Measurements from ENCODE around the gene TTC21A. TPM values are rescaled to one million over a fixed set of nuclear protein-coding genes. Genes with fewer than 3 reads are reported as not detected.

TTC21A gene
- total RNA-seq, 1 experiment from 2014 or later = 0.40 TPM

DNA sequence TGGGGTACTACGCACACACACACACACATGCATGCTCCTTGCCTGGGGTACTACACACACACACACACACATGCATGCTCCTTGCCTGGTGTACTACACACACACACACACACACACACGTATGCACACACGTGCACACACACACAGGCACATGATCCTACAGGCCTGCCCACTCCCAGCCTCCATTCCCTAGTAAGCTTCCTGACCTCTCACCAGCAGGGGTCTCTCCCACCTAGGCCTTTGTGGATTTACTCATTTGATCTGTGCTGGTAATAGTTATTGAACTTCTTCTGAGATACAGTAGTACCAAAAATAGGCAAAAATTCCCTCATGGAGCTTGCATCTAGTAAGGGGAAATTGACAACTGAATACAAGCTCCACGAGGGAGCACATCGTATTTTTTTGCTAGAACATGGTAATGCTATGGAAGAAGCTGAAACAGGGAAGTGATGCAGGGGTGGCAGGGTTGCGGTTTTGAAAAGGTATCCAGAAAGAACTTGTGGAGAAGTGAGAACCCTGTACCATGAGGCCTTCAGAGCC lies 19.1 kb downstream of the TTC21A start:
- H3K4me3 ChIP-seq = no peak overlapping the region
- H3K36me3 ChIP-seq = no peaks in the 10 kb centered on the region
- H3K27me3 ChIP-seq = no peaks in the 10 kb centered on the region
- peak; percentile 32 for DNase-seq
- no peaks in the 10 kb centered on the region for H3K9me3 ChIP-seq

DNA sequence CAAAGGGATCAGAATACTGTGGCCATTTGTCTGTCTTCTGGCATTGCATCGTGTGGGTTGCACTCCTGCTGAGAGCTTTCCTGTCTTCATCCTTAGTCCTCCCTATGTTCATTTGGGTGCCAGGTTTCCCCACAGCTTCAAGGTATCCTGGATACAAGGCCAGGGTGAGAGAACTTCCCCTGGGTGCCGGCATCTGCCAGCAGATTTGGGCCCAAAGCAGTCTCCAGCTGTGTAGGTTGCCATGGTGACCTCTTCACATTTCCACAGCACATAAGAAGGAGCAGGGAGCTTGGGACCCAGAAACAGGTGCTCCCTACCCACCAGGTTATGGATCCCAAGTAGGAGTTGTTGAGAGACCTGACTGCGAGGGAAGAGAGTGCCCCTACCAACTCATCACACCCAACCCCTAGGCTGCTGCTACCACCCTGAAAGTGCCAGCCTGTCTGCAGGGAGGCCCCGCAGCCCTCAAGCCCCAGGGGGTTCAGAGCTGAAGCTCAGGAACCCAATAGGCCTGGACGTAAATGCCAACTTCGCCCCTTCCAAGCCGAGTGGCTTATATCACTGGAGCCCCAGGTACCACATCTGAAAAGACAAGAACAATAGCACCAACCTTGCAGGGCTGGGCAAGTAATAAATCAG lies 19.9 kb downstream of the TTC21A start:
- no peak for DNase-seq
- H3K9me3 ChIP-seq = no peaks in the 10 kb centered on the region
- H3K4me3 ChIP-seq = no peak overlapping the region

DNA sequence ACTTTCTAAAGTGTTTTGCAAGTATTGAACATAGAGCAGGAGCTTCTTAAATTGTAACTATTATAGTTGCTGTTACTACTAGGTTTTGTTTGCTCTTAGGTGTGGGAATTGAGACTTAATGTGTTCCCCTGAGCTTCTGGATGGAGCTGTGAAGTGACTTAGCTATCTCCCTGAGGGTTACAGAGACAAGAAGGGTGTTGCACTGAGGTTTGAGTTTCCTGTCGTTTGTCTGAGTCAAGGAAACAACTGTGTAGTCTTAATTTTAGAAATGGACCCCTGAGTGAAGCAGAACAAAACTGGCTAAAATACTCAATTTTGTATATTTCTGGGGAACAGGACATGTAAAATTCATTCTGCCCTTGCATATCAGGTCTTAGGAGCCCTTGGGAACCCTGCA lies 20.4 kb downstream of the TTC21A start:
- H3K9me3 ChIP-seq = no peaks in the 10 kb centered on the region
- no peak for DNase-seq

More for the DNA sequence above, 19.9 kb downstream of the TTC21A start:
- no peaks in the 10 kb centered on the region for H3K27me3 ChIP-seq
- H3K36me3 ChIP-seq = no peaks in the 10 kb centered on the region

DNA sequence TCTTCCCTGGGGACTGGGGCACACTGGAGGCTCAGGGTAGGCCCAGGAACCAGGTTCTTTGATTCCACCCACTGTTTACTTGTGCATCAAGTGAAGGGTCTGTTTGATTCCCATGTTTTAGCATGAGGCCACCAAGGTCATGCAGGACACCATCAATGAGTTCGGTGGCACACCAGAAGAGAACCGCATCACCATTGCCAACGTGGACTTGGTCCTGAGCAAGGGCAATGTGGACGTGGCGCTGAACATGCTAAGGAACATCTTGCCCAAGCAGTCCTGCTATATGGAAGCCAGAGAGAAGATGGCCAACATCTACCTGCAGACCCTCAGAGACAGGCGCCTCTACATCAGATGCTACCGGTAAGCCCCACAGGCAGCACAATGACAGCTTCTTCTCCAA lies 21.5 kb downstream of the TTC21A start:
- Histone ChIP-seq H3K9me3 (no peaks in the 10 kb centered on the region), H3K36me3 (no peaks in the 10 kb centered on the region), H3K27me3 (no peaks in the 10 kb centered on the region), H3K4me3 (no peak overlapping the region)
- DNase-seq = no peak

More for the DNA sequence above, 20.4 kb downstream of the TTC21A start:
- Histone ChIP-seq H3K36me3 (no peaks in the 10 kb centered on the region), H3K27me3 (no peaks in the 10 kb centered on the region), H3K4me3 (no peak overlapping the region)

DNA sequence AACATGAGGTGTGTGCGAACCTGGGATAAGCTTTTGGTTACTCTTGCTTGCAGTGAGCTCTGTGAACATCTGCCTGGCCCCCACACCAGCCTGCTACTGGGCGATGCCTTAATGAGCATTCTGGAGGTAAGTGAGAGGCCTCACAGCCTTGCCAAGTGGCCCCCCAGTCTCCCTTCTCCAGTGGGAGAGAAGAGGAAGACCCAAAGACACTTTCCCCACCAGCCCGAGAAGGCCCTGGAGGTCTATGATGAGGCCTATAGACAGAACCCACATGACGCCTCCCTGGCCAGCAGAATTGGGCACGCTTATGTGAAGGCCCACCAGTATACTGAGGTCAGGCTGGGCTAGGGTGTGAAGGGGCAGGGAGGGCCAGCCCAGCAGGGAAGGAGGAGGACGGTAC lies 22.5 kb downstream of the TTC21A start:
- no peaks in the 10 kb centered on the region for H3K36me3 ChIP-seq

DNA sequence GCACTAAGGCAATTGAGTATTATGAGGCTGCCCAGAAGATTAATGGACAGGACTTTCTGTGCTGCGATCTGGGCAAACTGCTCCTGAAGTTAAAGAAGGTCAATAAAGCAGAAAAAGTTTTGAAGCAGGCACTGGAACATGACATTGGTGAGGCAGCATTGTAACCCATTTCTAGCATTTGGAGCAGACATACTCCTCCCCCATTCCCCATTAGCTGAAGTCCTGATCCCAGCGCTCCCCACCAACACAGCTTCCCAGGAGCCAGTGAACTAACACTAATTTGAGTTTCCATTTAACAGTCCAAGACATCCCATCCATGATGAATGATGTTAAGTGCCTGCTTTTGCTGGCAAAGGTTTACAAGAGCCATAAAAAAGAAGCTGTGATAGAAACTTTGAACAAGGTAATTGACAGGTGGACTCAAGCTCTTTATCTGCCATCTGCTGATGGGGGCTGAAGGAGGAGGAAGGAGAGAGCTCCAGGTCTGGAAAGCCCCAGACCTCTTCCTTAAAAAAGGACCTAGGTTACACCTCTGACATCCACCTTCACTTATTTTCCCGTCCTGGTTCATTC lies 23.3 kb downstream of the TTC21A start:
- no peak overlapping the region for H3K4me3 ChIP-seq
- H3K9me3 ChIP-seq = no peaks in the 10 kb centered on the region
- H3K36me3 ChIP-seq = no peaks in the 10 kb centered on the region
- H3K27me3 ChIP-seq = no peaks in the 10 kb centered on the region
- no peak for DNase-seq

More for the DNA sequence above, 22.5 kb downstream of the TTC21A start:
- no peak overlapping the region for H3K4me3 ChIP-seq
- DNase-seq = no peak
- H3K9me3 ChIP-seq = no peaks in the 10 kb centered on the region
- H3K27me3 ChIP-seq = no peaks in the 10 kb centered on the region

DNA sequence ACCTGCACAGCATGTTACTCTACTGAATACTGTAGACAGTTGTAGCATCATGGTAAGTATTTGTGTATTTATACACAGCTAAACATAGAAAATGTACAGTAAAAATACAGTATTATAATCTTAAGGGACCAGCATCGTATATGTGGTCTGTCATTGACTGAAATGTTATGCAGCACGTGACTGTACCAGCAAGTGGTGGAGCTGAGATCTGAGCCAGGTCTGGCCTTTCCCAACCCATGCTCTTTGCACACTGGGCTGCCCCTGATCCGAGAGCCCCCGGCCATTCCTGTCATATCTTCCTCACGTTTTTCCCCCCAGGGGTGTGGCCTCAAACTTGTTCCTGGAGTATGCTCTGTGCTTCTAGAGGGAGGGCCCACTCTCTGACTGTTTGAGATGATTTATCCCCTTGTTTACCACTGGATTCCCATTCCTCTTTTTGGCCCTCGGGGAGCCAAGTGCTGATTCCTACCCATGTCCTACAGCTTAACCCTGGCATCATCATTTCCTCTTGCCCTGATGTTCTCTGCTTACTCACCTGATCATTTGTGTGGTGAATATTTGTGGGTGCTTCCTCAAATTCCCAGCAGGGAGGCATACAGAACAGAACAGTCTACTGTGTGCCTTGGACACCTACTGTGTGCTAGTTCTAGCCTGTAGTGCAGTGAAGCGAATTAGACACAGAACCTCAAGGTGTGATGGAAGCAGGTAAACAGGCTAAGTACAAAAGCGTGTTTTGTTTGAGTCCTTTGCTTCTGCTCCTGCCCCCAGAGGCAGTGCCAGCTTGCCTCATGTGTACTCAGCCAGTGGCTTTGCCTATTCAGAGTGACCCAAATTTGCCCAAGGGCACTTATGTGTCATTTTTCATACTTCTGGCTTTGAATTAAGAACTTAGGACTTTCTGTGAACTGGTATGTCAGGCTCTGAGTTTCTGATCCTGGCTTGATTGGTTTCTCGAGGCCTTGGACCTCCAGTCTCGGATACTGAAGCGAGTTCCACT lies 24.9 kb downstream of the TTC21A start:
- Histone ChIP-seq H3K36me3 (no peaks in the 10 kb centered on the region), H3K4me3 (no peak overlapping the region), H3K9me3 (no peaks in the 10 kb centered on the region), H3K27me3 (no peaks in the 10 kb centered on the region)
- no peak for DNase-seq

DNA sequence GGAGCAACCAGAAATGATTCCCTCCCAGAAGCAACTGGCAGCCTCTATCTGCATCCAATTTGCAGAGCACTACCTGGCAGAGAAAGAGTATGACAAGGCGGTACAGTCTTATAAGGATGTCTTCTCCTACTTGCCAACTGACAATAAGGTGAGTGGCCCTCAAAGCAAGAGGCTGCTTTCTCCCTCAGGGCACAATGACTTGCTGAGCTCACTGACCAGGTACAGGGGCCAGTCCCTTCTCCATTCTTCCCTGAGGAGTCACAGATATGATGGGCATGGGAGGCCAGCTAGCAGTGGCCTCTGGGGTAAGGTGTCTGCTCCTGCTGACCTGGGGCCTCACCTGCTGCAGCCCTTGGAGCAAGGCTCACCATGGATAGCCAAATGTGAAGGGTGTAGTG lies 25.6 kb downstream of the TTC21A start:
- no peaks in the 10 kb centered on the region for H3K27me3 ChIP-seq
- H3K9me3 ChIP-seq = no peaks in the 10 kb centered on the region
- no peak for DNase-seq
- H3K4me3 ChIP-seq = no peak overlapping the region
- no peaks in the 10 kb centered on the region for H3K36me3 ChIP-seq

DNA sequence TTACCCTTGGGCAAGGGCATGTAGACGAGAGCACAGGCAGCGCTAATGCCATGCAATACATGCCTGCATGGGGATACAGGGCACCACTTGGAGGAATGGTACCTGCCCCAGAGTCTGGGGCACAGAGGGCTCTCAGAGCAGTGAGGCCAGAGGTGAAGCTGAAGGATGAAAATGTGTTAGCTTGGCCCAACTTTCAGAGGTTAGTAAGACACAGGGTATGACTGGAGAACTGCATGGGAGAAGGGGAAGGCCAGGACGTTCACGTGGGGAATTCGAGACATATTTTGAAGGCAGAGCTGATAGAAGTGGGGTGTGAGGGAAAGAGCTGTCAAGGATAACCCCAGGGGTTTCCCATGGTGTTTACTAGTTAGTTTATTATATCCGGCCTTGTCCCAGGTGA lies 26.3 kb downstream of the TTC21A start:
- no peak overlapping the region for H3K4me3 ChIP-seq
- H3K9me3 ChIP-seq = no peaks in the 10 kb centered on the region
- no peak for DNase-seq
- H3K36me3 ChIP-seq = no peaks in the 10 kb centered on the region
- no peaks in the 10 kb centered on the region for H3K27me3 ChIP-seq

DNA sequence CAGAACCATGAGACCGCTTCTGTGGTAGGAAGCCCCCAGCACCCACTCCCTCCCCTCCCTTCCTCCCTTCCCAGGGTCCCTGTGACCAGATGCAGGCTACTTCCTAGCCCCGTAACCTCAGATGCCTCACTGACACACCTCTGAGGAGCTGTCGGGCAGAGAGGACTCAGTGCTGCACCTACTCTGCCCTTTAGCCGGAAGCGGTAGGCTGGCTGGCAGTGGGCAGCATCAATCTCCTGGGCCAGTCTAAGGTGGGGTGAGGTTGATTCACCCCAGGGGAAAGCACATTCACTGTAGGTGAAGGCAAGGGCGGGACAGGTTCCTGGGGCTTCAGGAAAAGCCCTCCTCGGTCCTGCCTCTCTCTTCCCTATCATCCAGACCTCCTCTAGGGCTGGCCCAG lies 26.8 kb downstream of the TTC21A start:
- Histone ChIP-seq H3K9me3 (no peaks in the 10 kb centered on the region), H3K36me3 (no peaks in the 10 kb centered on the region), H3K27me3 (no peaks in the 10 kb centered on the region), H3K4me3 (no peak overlapping the region)
- DNase-seq = no peak

DNA sequence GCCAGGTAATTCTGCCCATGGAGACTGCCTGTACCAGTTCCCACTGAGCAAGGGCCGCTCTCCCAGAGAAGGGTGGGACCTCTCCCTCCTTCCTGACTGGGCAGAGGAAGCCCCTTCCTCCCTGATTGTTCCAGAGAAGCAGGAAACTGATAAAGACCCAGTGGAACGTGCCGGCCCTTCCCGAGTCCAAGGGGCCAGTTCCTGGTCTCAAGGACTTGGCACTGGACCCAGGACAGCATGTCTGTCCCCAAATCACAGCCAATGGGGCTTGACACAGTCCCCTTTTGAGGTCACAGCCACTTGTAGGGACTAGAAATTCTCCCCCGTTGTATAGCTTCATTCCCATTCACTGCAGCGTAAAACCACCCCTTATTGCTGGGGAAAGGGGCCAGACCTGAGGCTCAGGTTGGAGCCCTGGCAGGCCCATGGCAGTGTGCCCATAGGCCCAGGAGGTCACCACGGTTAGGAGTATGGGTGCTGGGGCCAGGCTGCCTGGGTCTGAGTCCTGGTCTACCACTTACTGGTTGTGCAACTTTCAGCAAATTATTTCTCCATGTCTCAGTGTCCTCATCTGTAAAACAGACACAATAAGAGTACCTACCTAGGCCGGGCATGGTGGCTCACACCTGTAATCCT lies 27.8 kb downstream of the TTC21A start:
- DNase-seq = no peak
- Histone ChIP-seq H3K36me3 (no peaks in the 10 kb centered on the region), H3K27me3 (no peaks in the 10 kb centered on the region), H3K9me3 (no peaks in the 10 kb centered on the region), H3K4me3 (no peak overlapping the region)

DNA sequence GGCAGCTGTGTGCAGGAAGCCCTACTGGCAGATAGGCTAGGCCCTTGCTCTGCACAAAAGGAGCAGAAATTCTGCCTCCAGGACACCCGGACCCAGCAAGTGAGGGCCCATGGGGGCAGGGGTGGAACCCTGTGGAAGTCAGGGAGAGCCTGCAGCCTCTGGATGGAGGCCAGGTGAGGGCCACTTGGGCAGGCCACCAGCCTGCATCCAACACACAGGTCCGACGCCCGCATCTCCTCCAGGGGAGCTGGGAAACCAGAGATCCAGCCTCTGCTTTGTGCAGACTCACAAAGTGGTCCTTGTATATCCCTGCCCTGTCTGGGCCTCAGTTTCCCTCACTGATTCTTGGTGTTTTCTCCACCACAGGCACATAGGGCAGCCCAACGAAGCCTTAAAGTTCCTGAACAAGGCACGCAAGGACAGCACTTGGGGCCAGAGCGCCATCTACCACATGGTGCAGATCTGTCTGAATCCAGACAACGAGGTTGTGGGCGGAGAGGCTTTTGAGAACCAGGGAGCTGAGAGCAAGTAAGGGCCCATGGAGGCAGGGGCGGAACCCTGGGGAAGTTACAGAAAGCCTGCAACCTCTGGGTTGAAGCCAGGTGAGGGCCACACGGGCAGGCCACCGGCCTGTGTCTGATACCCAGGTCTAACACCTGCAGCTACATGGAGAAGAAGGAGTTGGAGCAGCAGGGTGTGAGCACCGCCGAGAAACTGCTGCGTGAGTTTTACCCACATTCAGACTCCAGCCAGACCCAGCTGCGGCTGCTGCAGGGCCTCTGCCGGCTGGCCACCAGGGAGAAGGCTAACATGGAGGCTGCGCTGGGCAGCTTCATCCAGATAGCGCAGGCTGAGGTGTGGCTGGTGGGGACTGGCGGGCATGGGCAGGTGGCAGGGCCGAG lies 29.3 kb downstream of the TTC21A start:
- H3K9me3 ChIP-seq = no peaks in the 10 kb centered on the region
- no peak for DNase-seq

DNA sequence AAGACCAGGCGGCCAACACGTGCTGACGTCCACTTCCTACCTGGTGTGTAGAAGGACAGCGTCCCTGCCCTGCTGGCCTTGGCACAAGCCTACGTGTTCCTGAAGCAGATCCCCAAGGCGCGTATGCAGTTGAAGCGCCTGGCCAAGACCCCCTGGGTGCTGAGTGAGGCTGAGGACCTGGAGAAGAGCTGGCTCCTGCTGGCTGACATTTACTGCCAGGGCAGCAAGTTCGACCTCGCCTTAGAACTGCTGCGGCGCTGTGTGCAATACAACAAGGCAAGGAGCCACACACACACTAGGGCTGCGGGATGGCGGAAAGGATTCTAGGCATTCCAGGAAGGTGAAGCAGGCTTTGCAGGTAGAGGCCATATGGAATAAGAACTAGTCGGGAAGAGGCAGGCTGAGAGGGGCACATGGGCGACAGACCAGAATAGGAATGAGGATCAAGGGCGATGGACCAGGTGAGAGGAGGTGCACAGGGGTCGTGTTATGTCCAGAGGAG lies 30.0 kb downstream of the TTC21A start:
- Histone ChIP-seq H3K36me3 (peaks cover 2% of the 10 kb centered on the region; the same call in 1 of the 2 replicates), H3K9me3 (no peaks in the 10 kb centered on the region), H3K4me3 (no peak overlapping the region), H3K27me3 (no peaks in the 10 kb centered on the region)
- no peak for DNase-seq

More for the DNA sequence above, 29.3 kb downstream of the TTC21A start:
- H3K36me3 ChIP-seq = peaks cover 2% of the 10 kb centered on the region; the same call in 1 of the 2 replicates
- no peaks in the 10 kb centered on the region for H3K27me3 ChIP-seq
- no peak overlapping the region for H3K4me3 ChIP-seq

DNA sequence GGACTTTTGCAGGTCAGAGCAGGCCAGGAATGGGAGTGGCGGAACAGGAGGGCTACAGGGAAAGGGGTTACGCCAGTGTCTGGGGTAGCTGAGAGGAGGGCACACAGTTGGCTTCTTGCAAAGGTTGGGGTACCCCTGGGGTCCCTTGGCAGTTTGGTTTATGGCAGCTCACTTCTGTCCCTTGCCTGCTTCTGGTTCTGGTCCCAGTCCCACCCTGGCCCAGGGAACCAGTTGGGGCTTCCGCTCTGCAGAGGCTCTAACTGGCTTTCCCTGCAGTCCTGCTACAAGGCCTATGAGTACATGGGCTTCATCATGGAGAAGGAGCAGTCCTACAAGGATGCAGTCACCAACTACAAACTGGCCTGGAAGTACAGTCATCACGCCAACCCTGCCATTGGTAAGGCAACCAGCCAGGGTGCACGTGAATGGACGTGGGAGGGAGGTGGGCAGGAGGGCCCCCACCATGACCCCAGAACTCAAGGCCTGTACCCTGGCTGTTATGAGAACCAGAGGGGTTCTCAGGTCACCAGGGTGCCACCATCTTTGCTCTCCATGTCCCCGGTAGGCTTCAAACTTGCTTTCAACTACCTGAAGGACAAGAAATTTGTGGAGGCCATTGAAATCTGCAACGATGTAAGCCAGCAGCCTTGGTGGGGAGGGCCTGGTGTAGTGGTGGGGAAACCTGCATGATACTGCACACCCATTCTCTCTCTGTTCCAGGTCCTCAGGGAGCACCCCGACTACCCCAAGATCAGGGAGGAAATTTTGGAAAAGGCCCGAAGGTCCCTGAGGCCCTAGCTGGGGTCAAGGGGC lies 30.7 kb downstream of the TTC21A start:
- H3K27me3 ChIP-seq = no peaks in the 10 kb centered on the region
- no peak overlapping the region for H3K4me3 ChIP-seq
- H3K36me3 ChIP-seq = peaks cover 5% of the 10 kb centered on the region; the same call in 1 of the 2 replicates
- H3K9me3 ChIP-seq = no peaks in the 10 kb centered on the region
- no peak for DNase-seq

Data from MG63 (cell line).